Stomach (tissue), 4 donors: ENCODE results near the gene DBNL.

Experiments
- CTCF ChIP-seq, 7 experiments: fragments of 450-650 bp in 4 of 7; fragments of 200-600 bp in 3 of 7; sonication (generic) in 3 of 7; IDR thresholded peaks; one replicate each; pipeline ENCODE4 v1.5.1; 2016 to 2019; ENCODE audit warnings: antibody characterized with exemption in 7 of 7, control low read depth in 2 of 7, mild to moderate bottlenecking in 1 of 7
- POLR2AphosphoS5 ChIP-seq, 3 donors: sonication (generic); formaldehyde crosslinking; IDR thresholded peaks; one replicate each; pipeline ENCODE4 v1.6.1; 2016; ENCODE audit warnings: antibody characterized with exemption in 3 of 3

- TF ChIP-seq POLR2AphosphoS5 (IDR thresholded peaks at IDR 0.05) (no peak), CTCF (IDR thresholded peaks at IDR 0.05) (no peak)
Measured at GRCh38 chr7:44097064-44097932, 52.8 kb downstream of the DBNL start.
